GM12878 (cell line): ENCODE measurements around the gene SCAMP1. TPM values are rescaled to one million over a fixed set of nuclear protein-coding genes. Genes with fewer than 3 reads are reported as not detected.

Experiments used
- ATAC-seq: fragments of 200-7000 bp; cut with Tn5 transposase; 3 replicates; pipeline ENCODE4 v1.9.1; 2020; ENCODE audit warnings: mild to moderate bottlenecking, moderate library complexity
- BruUV-seq: library from RNA; stranded (reverse); fragments of 400-500 nt; replicated peaks from 2 replicates; lab custom pipeline; 2021; lab: Mats Ljungman, UMichigan
- CTCF ChIA-PET: fragments of 300-600 bp; sonication (Branson Sonifier 250); formaldehyde crosslinking; extraction: SDS; loops from one replicate; lab custom pipeline; 2021; ENCODE audit warnings: inconsistent platforms; lab: Yijun Ruan, JAX
- POLR2A ChIA-PET: fragments of 350-600 bp; formaldehyde crosslinking; extraction: SDS; loops from one replicate; lab custom pipeline; 2021; ENCODE audit warnings: inconsistent platforms; lab: Charles Lee
- RAD21 ChIA-PET: fragments of 300-600 bp; sonication (Branson Sonifier 250); formaldehyde crosslinking; loops from one replicate; lab custom pipeline; 2023; ENCODE audit warnings: antibody characterized with exemption; ENCODE audit not compliant: unreplicated experiment; lab: Charles Lee
- SMC1A ChIA-PET: fragments of 300-600 bp; sonication (Branson Sonifier 250); formaldehyde crosslinking; loops from one replicate; lab custom pipeline; 2023; ENCODE audit not compliant: unreplicated experiment, uncharacterized antibody; lab: Charles Lee
- DNase-seq: peaks from one replicate; pipeline ENCODE4 v3.0.0-alpha.2; 2011; ENCODE audit warnings: low read depth, low spot score
- FAIRE-seq: peaks from 3 replicates; lab custom pipeline; 2011; peaks lifted over from hg19 to GRCh38; lab: Jason Lieb, UNC
- H2AFZ ChIP-seq: 2 replicates; pipeline ENCODE4 v1.6.0; 2011; ENCODE audit warnings: low read depth, low read length, control low read depth; ENCODE audit not compliant: control insufficient read depth
- H3K27ac ChIP-seq: 2 replicates; pipeline ENCODE4 v1.5.1; 2011; ENCODE audit warnings: control low read depth; ENCODE audit not compliant: control insufficient read depth, insufficient read depth
- H3K27me3 ChIP-seq, 2 experiments: replicated peaks in 1 of 2; 2 replicates each; pipeline versions ENCODE4 v1.6.0 to v1.6.1; 2011; ENCODE audit warnings: low read length in 1 of 2; ENCODE audit not compliant: control insufficient read depth in 2 of 2, insufficient read depth in 2 of 2
- H3K36me3 ChIP-seq, 2 experiments: 2 replicates each; pipeline ENCODE4 v1.5.1; 2011; ENCODE audit warnings: low read length in 1 of 2; ENCODE audit not compliant: control insufficient read depth in 2 of 2, insufficient read depth in 2 of 2
- H3K4me1 ChIP-seq: 2 replicates; pipeline ENCODE4 v1.6.1; 2011; ENCODE audit warnings: mild to moderate bottlenecking, low read length, moderate library complexity, mixed read lengths; ENCODE audit not compliant: control insufficient read depth, insufficient read depth
- H3K4me2 ChIP-seq: 2 replicates; pipeline ENCODE4 v1.6.0; 2011; ENCODE audit warnings: control low read depth; ENCODE audit not compliant: control insufficient read depth, insufficient read depth
- H3K4me3 ChIP-seq: fragments of 200-600 bp; sonication (generic); 2 replicates; pipeline ENCODE4 v1.5.1; 2016
- H3K79me2 ChIP-seq: 2 replicates; pipeline ENCODE4 v1.6.0; 2011; ENCODE audit warnings: low read length; ENCODE audit not compliant: control insufficient read depth, insufficient read depth
- H3K9ac ChIP-seq: 2 replicates; pipeline ENCODE4 v1.8.0; 2011; ENCODE audit warnings: low read length, control low read depth, mixed read lengths; ENCODE audit not compliant: control insufficient read depth, insufficient read depth
- H3K9me3 ChIP-seq: replicated peaks from 3 replicates; pipeline ENCODE4 v1.5.1; 2011; ENCODE audit warnings: mild to moderate bottlenecking, low read length; ENCODE audit not compliant: control insufficient read depth, insufficient read depth
- H4K20me1 ChIP-seq: 2 replicates; pipeline ENCODE4 v1.6.0; 2011; ENCODE audit not compliant: control insufficient read depth, insufficient read depth
- CBX3 ChIP-seq: fragments of 200-600 bp; sonication (generic); IDR thresholded peaks from 2 replicates; pipeline ENCODE4 v1.6.1; 2016; ENCODE audit warnings: low read depth, borderline replicate concordance
- DPF2 ChIP-seq: fragments of 450-650 bp; IDR thresholded peaks from 2 replicates; pipeline ENCODE4 v1.6.1; 2017; ENCODE audit warnings: mild to moderate bottlenecking
- JUNB ChIP-seq: IDR thresholded peaks from 2 replicates; pipeline ENCODE4 v1.6.1; 2016; ENCODE audit warnings: antibody characterized with exemption, mild to moderate bottlenecking
- LARP7 ChIP-seq: fragments of 450-650 bp; IDR thresholded peaks from 2 replicates; pipeline ENCODE4 v1.6.1; 2017; ENCODE audit warnings: mild to moderate bottlenecking
- MYC ChIP-seq: IDR thresholded peaks from 2 replicates; pipeline ENCODE4 v1.6.1; 2011; ENCODE audit warnings: mild to moderate bottlenecking, low read length, moderate library complexity, inconsistent platforms; ENCODE audit not compliant: insufficient read depth, insufficient replicate concordance, insufficient read length, severe bottlenecking
- NR2F1 ChIP-seq: fragments of 450-650 bp; conservative IDR thresholded peaks from 2 replicates; pipeline ENCODE4 v1.6.1; 2017; ENCODE audit warnings: mild to moderate bottlenecking
- SREBF1 ChIP-seq: IDR thresholded peaks from 2 replicates; pipeline ENCODE4 v1.6.1; 2012; ENCODE audit warnings: mild to moderate bottlenecking, low read length
- STAT3 ChIP-seq: IDR thresholded peaks from 2 replicates; pipeline ENCODE4 v1.6.1; 2011; ENCODE audit warnings: low read depth, low read length, improper control_type of control experiment
- ZNF24 ChIP-seq: fragments of 450-650 bp; IDR thresholded peaks from 2 replicates; pipeline ENCODE4 v1.6.1; 2017; ENCODE audit warnings: antibody characterized with exemption, mild to moderate bottlenecking
- WGBS: methylation state at CpG from one replicate; pipeline ENCODE4 v1.1.6; 2016; ENCODE audit warnings: low lambda C conversion rate; ENCODE audit not compliant: insufficient replicate concordance, insufficient coverage; ENCODE audit errors: missing lambda C conversion rate; 5-methylcytosine and 5-hydroxymethylcytosine counted together
- in situ Hi-C: fragments of 300-500 bp; cut with MboI; formaldehyde crosslinking; loops from 9 replicates; pipeline ENCODE4 v1.14.3; 2018; ENCODE audit warnings: mixed read lengths
- intact Hi-C: fragments of 100-400 bp; cut with micrococcal nuclease; formaldehyde crosslinking; loops from one replicate; pipeline ENCODE4 v1.14.2; 2022; ENCODE audit not compliant: unreplicated experiment
- polyA plus RNA-seq, 11 experiments: library from polyadenylated mRNA; depleted of rRNA in 4 of 11; unstranded in 6 of 11; stranded (reverse) in 5 of 11; fragments of >200 nt; fragmentation: Nextera tagmentation in 4 of 11; fragmentation: Illumina TruSeq in 1 of 11; extraction: Ambion mirVana in 4 of 11; extraction: Trizol in 1 of 11; gene quantifications; 1 replicate in 1 of 11; 2 replicates in 10 of 11; pipeline versions ENCODE4 v1.2.1 to v1.2.3, GENCODE V29; 2011 to 2016; ENCODE audit warnings: inconsistent platforms in 2 of 11, missing spikeins in 2 of 11, low read depth in 1 of 11
- total RNA-seq, 4 experiments: library from RNA; depleted of rRNA in 3 of 4; stranded (reverse); fragments of >200 nt in 3 of 4; fragmentation: Illumina TruSeq in 1 of 4; extraction: Trizol in 1 of 4; gene quantifications; 2 replicates each; pipeline versions ENCODE4 v1.2.1 to v1.2.3, GENCODE V29; 2013 to 2021
- TF ChIP-seq, protein P1 (sequence below): fragments of 450-650 bp; IDR thresholded peaks from 2 replicates; pipeline ENCODE4 v1.6.1; 2017; ENCODE audit warnings: low read depth, mild to moderate bottlenecking, moderate library complexity
- TF ChIP-seq, protein P2 (sequence below): fragments of 450-650 bp; IDR thresholded peaks from 2 replicates; pipeline ENCODE4 v1.6.1; 2017; ENCODE audit warnings: antibody characterized with exemption, mild to moderate bottlenecking, moderate library complexity

Gene SCAMP1
- total and polyA plus RNA-seq, 10 of the 15 experiments (the other 5 are each of a cell fraction or from before 2014, with no cell fraction given) = 6.4 to 27.9 (median 20.0) TPM

DNA sequence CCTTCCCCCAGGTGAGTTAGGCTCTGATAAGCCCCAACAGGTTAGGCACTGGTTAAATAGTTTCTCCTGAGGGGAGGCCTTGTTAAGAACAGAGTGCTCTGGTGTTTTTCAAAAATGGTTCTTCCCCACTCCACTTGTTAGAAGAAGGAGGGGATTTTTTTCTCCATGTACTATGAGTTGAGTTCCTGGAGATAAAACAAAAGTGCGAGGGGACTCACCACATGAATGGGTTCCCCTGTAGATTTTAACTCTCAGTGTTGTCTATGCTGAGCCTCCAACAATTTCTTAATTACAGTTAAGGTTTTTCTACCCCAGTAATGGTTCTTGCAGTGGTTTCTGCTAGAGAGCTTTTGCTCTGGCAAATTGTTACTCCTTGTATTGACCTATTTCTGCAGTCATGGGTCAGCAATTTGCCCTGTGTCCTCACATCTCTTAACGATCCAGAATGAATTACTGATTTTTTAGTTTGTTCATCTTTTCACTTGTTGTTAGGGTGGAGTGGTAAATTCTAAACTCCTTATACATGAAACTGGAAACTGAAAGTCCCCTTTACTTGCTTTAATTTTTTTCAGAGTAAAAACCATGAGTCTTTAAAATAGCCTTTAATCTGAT is 44.4 kb downstream of the SCAMP1 start:
- ChIA-PET RAD21 (interaction anchor here (1.4 kb wide), 1 partner anchor 44 kb away, joined by 4 read pairs; the partner anchor contains the start of gene SCAMP1), POLR2A (interaction anchor here (2.0 kb wide), 1 partner anchor 11 kb away, joined by 7 read pairs; no protein-coding TSS in a partner anchor), CTCF (no interaction called here), SMC1A (interaction anchor here (0.7 to 2.9 kb wide), 3 partner anchors 28 to 62 kb away, joined by 3 to 8 read pairs (median 3); no protein-coding TSS in a partner anchor)
- intact Hi-C loops = loop anchor here (5.0 kb wide), 1 partner anchor 32 kb away; no protein-coding TSS in a partner anchor
- Histone ChIP-seq H3K27ac (peak overlapping the region; percentile 66), H3K4me2 (peak overlapping the region; percentile 52), H2AFZ (peak overlapping the region; percentile 37; the same call in 1 of the 2 replicates), H3K9ac (peak overlapping the region; percentile 3; the same call in 1 of the 2 replicates), H3K79me2 (peaks cover 22% of the 10 kb centered on the region), H3K9me3 (peaks cover 10% of the 10 kb centered on the region), H4K20me1 (no peaks in the 10 kb centered on the region), H3K4me1 (peaks cover 16% of the 10 kb centered on the region; the same call in 1 of the 2 replicates), H3K36me3 (peaks cover 0 to 4% of the 10 kb centered on the region in 2 experiments; a peak in 1 of 4 replicates), H3K4me3 (peak overlapping the region; percentile 51), H3K27me3 (no peaks in the 10 kb centered on the region)
- in situ Hi-C loops = no loop called here
- 3% methylated on average over 2 of the region's 2 CpGs for WGBS
- BruUV-seq = no TSS peak
- TF ChIP-seq ZNF24 (peak; percentile 85), DPF2 (0 out of 2 replicates have a peak, but pooled peaks have one; percentile 26), MYC (no peak), STAT3 (no peak), CBX3 (no peak), NR2F1 (peak; percentile 71), JUNB (0 out of 2 replicates have a peak, but pooled peaks have one; percentile 10), SREBF1 (no peak), LARP7 (no peak)
- TF ChIP-seq, protein P1, sequence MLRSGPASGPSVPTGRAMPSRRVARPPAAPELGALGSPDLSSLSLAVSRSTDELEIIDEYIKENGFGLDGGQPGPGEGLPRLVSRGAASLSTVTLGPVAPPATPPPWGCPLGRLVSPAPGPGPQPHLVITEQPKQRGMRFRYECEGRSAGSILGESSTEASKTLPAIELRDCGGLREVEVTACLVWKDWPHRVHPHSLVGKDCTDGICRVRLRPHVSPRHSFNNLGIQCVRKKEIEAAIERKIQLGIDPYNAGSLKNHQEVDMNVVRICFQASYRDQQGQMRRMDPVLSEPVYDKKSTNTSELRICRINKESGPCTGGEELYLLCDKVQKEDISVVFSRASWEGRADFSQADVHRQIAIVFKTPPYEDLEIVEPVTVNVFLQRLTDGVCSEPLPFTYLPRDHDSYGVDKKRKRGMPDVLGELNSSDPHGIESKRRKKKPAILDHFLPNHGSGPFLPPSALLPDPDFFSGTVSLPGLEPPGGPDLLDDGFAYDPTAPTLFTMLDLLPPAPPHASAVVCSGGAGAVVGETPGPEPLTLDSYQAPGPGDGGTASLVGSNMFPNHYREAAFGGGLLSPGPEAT = no peak; the same call in none of the 2 replicates
- TF ChIP-seq, protein P2, sequence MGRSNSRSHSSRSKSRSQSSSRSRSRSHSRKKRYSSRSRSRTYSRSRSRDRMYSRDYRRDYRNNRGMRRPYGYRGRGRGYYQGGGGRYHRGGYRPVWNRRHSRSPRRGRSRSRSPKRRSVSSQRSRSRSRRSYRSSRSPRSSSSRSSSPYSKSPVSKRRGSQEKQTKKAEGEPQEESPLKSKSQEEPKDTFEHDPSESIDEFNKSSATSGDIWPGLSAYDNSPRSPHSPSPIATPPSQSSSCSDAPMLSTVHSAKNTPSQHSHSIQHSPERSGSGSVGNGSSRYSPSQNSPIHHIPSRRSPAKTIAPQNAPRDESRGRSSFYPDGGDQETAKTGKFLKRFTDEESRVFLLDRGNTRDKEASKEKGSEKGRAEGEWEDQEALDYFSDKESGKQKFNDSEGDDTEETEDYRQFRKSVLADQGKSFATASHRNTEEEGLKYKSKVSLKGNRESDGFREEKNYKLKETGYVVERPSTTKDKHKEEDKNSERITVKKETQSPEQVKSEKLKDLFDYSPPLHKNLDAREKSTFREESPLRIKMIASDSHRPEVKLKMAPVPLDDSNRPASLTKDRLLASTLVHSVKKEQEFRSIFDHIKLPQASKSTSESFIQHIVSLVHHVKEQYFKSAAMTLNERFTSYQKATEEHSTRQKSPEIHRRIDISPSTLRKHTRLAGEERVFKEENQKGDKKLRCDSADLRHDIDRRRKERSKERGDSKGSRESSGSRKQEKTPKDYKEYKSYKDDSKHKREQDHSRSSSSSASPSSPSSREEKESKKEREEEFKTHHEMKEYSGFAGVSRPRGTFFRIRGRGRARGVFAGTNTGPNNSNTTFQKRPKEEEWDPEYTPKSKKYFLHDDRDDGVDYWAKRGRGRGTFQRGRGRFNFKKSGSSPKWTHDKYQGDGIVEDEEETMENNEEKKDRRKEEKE = no peak
- DNase-seq (peak; percentile 24), ATAC-seq (peak; percentile 66), FAIRE-seq (no peak)
